ENCODE data around the gene PEX10.
"Not testable (repeated sequence)": the region's sequence is repeated elsewhere in the genome, so short reads cannot be mapped to it uniquely, and the experiment has no call there.

The PEX10 gene

GRCh38 chr1:2412395-2412772, at the start of gene PEX10:
Gene PEX10, minus strand, starts transcription at chr1:2412564. Its CDS starts 62 bp downstream, at chr1:2412502.
- DNase-seq (ENCODE audit: low read depth, low spot score), result peak; percentile 99

- no peak for DNase-seq (ENCODE audit: low read depth, low spot score)
Measured at GRCh38 chr1:2460996-2461751, 48.8 kb upstream of the PEX10 start.

GRCh38 chr1:2460203-2460602, 47.8 kb upstream of the PEX10 start:
- DNase-seq (ENCODE audit: low read depth, low spot score), result no peak

- peak; percentile 64 for DNase-seq (ENCODE audit: low read depth, low spot score)
Measured at GRCh38 chr1:2459757-2460156, 47.4 kb upstream of the PEX10 start.

GRCh38 chr1:2459102-2459753, 46.9 kb upstream of the PEX10 start:
- DNase-seq (ENCODE audit: low read depth, low spot score), result not testable (repeated sequence)

- DNase-seq (ENCODE audit: low read depth, low spot score), result no peak
Measured at GRCh38 chr1:2458687-2459086, 46.3 kb upstream of the PEX10 start.

GRCh38 chr1:2457444-2457843, 45.1 kb upstream of the PEX10 start:
- no peak for DNase-seq (ENCODE audit: low read depth, low spot score)

- DNase-seq (ENCODE audit: low read depth, low spot score), result no peak
Measured at GRCh38 chr1:2455757-2456156, 43.4 kb upstream of the PEX10 start.

GRCh38 chr1:2454227-2454626, 41.9 kb upstream of the PEX10 start:
- DNase-seq (ENCODE audit: low read depth, low spot score), result no peak

GRCh38 chr1:2452932-2453315, 40.6 kb upstream of the PEX10 start:
- no peak for DNase-seq (ENCODE audit: low read depth, low spot score)

GRCh38 chr1:2452201-2452931, 40.0 kb upstream of the PEX10 start:
- peak; percentile 54 for DNase-seq (ENCODE audit: low read depth, low spot score)

GRCh38 chr1:2451741-2452140, 39.4 kb upstream of the PEX10 start:
- peak; percentile 89 for DNase-seq (ENCODE audit: low read depth, low spot score)

GRCh38 chr1:2449636-2450454, 37.5 kb upstream of the PEX10 start:
- DNase-seq (ENCODE audit: low read depth, low spot score), result no peak

GRCh38 chr1:2448098-2448445, 35.7 kb upstream of the PEX10 start:
- DNase-seq (ENCODE audit: low read depth, low spot score), result no peak

- peak; percentile 22 for DNase-seq (ENCODE audit: low read depth, low spot score)
Measured at GRCh38 chr1:2447276-2448097, 35.1 kb upstream of the PEX10 start.

GRCh38 chr1:2446861-2447260, 34.5 kb upstream of the PEX10 start:
- no peak for DNase-seq (ENCODE audit: low read depth, low spot score)

- DNase-seq (ENCODE audit: low read depth, low spot score), result peak; percentile 34
Measured at GRCh38 chr1:2446394-2446793, 34.0 kb upstream of the PEX10 start.

- DNase-seq (ENCODE audit: low read depth, low spot score), result no peak
Measured at GRCh38 chr1:2445823-2446215, 33.5 kb upstream of the PEX10 start.

GRCh38 chr1:2445162-2445822, 32.9 kb upstream of the PEX10 start:
- peak; percentile 32 for DNase-seq (ENCODE audit: low read depth, low spot score)

- DNase-seq (ENCODE audit: low read depth, low spot score), result no peak
Measured at GRCh38 chr1:2444138-2444591, 31.8 kb upstream of the PEX10 start.
